Measurements from ENCODE around the gene ALS2CL.
A peak's percentile ranks its signal among the peaks of the same experiment; 100 is the strongest.

The ALS2CL gene

DNA sequence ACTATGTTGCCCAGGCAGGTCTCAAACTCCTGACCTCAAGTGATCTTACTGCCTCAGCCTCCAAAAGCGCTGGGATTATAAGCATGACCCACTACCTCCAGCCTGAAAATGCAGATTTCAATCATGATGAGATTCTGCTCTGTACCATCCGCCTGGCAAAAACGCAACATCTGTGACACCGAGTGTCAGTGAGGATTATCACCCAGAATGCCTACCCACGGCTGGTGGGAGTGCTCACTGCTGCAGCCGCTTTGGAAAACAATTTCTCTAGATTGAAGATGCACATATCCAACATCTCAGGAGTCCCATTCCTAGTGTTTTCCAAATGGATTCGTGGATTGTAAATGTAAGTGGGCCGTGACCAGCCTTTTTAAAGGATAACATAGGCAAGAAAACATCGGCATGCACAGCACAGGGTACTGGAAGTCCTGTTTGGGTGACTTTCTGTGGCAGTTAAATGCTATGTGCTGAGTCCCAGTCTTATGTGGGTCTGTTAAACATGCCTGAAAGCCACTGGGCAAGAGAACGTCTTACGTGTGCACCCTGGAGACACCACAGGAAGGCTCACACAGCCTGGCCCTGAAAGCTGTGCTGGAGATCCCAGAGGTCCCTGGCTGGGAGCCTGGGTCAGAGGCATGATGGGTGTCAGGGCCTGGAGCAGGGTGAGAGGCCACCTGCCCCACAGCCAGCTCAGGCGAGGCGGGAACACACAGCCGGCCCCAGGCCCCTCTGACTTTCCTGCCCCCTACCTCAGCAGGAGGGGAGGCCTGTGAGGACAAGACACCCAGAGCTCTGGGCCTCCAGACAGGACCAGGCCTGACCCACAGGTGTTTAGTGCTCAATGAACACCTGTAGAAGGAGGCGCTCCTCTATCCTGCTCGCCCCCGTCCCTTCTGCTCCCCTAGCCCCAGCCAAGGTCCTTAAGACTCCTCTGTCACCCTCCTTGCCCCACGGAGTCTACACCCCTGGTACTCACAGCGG lies 23.3 kb upstream of the ALS2CL start:
- no peak for DNase-seq

GRCh38 chr3:46715507-46716175 lies 22.2 kb upstream of the ALS2CL start:
- DNase-seq, result no peak

GRCh38 chr3:46714728-46715506 lies 21.4 kb upstream of the ALS2CL start:
- no peak for DNase-seq

DNA sequence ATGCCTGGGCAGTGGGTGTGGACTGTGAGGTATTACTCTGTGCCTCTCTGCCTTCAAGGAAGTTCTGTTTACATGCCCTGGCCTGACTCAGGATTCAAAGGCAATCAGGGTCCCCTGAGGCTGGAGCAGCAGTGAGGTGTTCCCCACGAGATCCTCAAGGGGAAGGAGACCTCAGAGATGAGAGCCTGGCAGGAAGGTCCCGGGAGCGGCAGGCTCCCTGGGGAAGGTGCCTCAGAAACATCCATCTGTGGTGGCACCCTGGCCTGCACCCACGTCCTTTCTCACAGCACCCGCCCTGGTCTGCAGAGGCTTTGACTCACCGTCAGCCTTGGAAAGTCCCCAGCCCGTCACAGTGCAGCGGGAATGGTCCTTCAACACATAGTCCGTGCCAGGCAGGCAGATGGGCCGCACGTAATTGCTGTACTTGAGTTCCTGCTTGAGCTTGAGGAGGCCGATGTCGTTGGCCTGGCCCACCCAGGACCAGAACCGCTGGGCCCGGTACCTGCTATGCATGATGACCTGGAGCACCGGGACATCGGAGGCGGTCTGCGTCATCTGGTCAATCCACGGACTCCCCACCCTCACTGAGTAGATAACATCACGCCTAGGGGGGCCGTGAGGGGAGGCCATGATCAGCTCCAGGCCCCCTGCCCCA lies 20.5 kb upstream of the ALS2CL start:
- no peak for DNase-seq

- no peak for DNase-seq
Observed at GRCh38 chr3:46713050-46713897, 19.8 kb upstream of the ALS2CL start.

GRCh38 chr3:46712191-46713049 lies 18.9 kb upstream of the ALS2CL start:
- DNase-seq, result no peak

- no peak for DNase-seq
Observed at GRCh38 chr3:46711760-46712159, 18.3 kb upstream of the ALS2CL start.

GRCh38 chr3:46711305-46711704 lies 17.8 kb upstream of the ALS2CL start:
- DNase-seq, result no peak

- DNase-seq, result no peak
Observed at GRCh38 chr3:46710671-46711295, 17.3 kb upstream of the ALS2CL start.

GRCh38 chr3:46710229-46710628 lies 16.8 kb upstream of the ALS2CL start:
- DNase-seq, result no peak

DNA sequence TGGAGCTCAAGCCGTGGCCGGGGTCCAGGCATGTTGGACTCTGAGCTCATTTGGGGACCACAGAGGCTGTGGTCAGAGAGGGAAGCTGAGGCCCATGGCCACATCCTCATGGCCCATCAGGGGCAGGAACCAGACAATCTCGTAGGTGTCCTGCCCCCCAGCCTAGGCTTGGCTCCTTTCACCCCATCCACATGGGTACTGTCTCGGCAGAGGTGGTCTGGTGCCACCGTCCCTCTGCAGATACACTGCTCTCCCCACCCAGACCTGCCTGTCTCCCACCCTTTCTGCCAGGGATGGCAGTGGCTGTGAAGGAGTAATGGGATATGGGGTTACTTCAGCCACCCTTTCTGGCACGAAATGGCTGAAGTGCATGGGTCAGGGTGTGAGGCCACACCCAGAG lies 16.2 kb upstream of the ALS2CL start:
- no peak for DNase-seq

- DNase-seq, result no peak
Observed at GRCh38 chr3:46709157-46709654, 15.7 kb upstream of the ALS2CL start.

DNA sequence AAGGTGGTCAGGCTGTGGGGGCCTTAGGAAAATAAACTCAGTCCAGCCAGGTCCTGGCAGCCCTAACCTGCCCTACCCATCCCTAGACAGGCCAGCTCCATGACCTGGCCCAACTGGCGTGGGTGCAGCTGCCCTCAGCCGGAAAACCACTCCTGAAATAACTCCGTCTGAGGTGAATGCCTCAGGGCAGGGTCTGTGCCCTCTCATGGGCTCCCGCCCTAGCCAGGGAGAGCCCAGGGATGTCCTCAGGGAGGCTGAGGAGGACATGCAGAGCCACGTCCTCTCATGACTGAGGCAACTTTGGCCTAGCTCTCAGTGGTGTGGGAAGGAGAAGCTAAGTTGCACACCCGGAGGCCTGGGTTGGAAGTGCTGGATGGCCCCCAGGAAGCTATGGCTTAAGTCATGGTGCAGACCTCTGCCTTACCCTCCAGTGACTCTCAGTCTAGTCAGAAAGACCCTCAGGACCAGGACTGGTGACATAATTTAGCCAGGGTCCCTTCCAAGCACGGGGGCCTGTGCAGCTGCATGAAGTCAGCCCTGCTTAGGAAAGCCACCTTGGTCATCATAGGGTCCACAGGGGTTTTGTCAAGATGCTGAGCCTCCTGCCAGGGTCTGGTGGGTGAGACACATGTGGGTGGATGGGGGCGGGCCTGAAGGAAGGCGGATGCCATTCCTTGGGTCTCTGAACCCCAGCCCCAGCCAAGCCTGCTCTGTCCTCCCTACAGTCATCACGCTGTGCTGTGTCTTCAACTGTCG lies 15.1 kb upstream of the ALS2CL start:
- no peak for DNase-seq

- DNase-seq, result no peak
Observed at GRCh38 chr3:46707601-46708011, 14.1 kb upstream of the ALS2CL start.

- DNase-seq, result no peak
Observed at GRCh38 chr3:46706771-46707582, 13.5 kb upstream of the ALS2CL start.

DNA sequence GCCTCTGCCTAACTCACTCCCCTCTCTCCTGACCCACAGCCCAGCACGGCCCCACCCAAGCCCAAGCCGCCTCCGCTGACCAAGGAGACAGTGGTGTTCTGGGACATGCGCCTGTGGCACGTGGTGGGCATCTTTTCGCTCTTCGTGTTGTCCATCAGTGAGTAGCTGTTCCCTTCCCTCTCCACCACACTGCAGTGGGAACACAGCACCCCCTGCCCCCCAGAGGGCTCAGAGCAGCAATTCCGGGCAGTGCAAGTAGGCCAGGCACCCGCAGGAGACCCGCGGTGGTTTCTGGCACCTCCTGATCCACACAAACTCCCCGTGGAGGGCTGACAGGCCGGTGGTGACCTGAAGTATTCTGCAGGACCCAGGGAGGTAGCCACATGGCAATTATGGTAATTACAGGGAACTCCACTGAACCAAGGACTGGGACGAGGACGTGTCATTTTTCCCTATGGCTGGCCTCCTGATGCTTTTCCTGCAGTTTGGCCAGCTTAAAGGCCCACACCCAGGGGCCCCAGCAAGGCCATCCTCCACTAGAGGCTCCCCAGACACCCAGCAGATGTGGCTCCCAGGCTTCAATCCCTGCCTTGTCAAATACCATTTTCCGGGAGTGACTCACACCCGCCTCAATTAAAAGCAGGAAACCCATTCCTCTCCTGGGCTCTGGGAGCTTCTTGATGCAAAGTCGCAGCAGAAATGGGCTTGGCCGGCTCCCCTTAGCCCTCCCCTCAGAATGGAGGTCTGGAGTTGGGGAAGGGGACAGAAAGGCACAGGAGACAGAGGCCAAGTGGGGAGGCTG lies 12.5 kb upstream of the ALS2CL start:
- no peak for DNase-seq

DNA sequence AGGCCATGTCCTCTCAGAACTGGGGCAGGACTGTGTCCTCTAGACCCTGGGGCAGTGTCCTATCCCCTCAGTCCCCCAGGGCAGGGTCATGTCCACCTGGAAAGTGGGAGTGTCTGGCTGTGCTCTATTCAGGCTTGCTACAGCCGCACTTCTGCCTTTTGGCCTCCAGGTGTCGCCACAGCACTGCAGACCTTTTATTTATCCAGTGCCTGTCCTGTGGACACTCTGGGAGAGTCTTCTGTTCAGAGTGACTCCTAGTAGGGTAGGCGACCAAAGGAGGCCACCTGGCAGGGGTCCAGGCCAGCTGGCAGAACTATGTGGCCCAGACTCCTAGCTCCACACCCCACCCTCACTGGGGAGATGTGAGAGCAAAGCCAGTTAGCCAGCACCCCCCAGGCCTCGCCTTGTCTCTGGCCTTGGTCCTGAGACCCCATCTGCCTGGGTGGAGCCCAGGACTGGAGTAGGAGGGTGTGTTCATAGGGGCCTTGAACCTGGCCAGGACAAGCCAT lies 11.6 kb upstream of the ALS2CL start:
- DNase-seq, result peak; percentile 70
